BLaER1 treated with 17β-estradiol and CSF1 and Interleukin-3, amounts not matched to agents 10 nM and 100 nM (cell line): ENCODE results near the gene AGO4.
"Not testable (repeated sequence)": the region's sequence is repeated elsewhere in the genome, so short reads cannot be mapped to it uniquely, and the experiment has no call there.

ENCODE experiments used
- H3K27ac ChIP-seq, 11 experiments: shearing (Covaris generic); formaldehyde crosslinking; 2 replicates each; pipeline ENCODE4 v1.8.1; 2022
- H3K27me3 ChIP-seq, 11 experiments: shearing (Covaris generic); formaldehyde crosslinking; 2 replicates each; pipeline ENCODE4 v1.8.1; 2022
- H3K36me3 ChIP-seq, 11 experiments: shearing (Covaris generic); formaldehyde crosslinking; 2 replicates each; pipeline ENCODE4 v1.8.1; 2022
- H3K4me1 ChIP-seq, 10 experiments: shearing (Covaris generic); formaldehyde crosslinking; 2 replicates each; pipeline ENCODE4 v1.8.1; 2022
- H3K4me2 ChIP-seq, 11 experiments: shearing (Covaris generic); formaldehyde crosslinking; 2 replicates each; pipeline ENCODE4 v1.8.1; 2022
- H3K4me3 ChIP-seq, 10 experiments: shearing (Covaris generic); formaldehyde crosslinking; 2 replicates each; pipeline ENCODE4 v1.8.1; 2022
- H3K9ac ChIP-seq, 11 experiments: shearing (Covaris generic); formaldehyde crosslinking; 2 replicates each; pipeline ENCODE4 v1.8.1; 2022
- H3K9me3 ChIP-seq, 11 experiments: shearing (Covaris generic); formaldehyde crosslinking; replicated peaks in 1 of 11; 2 replicates each; pipeline ENCODE4 v1.8.1; 2022
- H4K20me1 ChIP-seq, 11 experiments: shearing (Covaris generic); formaldehyde crosslinking; 2 replicates each; pipeline ENCODE4 v1.8.1; 2022
- Cebpa-rat ChIP-seq, 11 experiments: shearing (Covaris generic); IDR thresholded peaks; 2 replicates each; pipeline ENCODE4 v1.8.1; 2022

AGO4 gene

DNA sequence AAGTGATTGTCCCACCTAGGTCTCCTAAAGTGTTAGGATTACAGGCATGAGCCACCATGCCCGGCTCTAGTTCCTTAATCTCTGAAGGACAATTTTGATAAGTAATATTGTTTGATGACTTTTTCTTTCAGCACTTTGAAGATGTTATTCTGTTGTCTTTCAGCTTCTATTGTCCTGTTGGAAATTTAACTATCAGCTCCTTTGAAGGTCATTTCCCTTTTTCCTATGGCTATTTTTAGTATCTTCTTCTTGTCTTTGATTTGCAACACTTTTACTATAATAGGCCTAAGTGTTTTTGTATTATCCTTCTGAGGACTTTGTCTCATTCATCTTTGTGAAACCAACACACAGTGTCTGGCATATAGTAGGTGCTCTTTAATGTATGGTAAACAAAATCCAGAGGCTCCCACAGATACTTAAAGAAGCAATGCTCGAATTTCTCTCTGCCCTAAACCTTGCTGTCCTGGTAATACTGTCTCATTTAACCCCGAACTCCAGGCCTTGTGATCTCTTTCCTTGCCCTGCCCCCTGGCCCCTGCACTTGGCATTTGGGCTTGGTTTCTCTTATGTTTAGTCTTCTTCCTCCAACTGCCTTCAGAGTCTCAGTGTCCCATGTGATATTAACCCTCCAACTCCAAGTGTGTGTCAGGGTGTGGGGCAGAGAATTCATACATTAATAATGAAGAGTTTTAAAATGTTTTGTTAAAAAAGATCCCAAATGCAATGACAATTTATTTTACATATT, 56.2 kb downstream of the AGO4 start:
- Histone ChIP-seq H3K27ac (peak overlapping the region in 5 of 11 experiments; percentile 6 to 52 (median 41); a peak in 6 of 22 replicates), H3K27me3 (no peaks in the 10 kb centered on the region), H3K4me1 (peaks cover 0 to 82% (median 28%) of the 10 kb centered on the region in 10 experiments; a peak in 13 of 20 replicates), H4K20me1 (no peaks in the 10 kb centered on the region), H3K4me3 (no peak overlapping the region), H3K4me2 (peak overlapping the region in 6 of 11 experiments; percentile 17 to 87 (median 61); a peak in 10 of 22 replicates), H3K9me3 (no peaks in the 10 kb centered on the region), H3K9ac (peak overlapping the region in 2 of 11 experiments; percentile 17 to 43; a peak in 1 of 22 replicates), H3K36me3 (peaks cover 0 to 7% (median 0%) of the 10 kb centered on the region in 11 experiments; a peak in 3 of 22 replicates)
- no peak for TF ChIP-seq Cebpa-rat (IDR thresholded peaks at IDR 0.05)

DNA sequence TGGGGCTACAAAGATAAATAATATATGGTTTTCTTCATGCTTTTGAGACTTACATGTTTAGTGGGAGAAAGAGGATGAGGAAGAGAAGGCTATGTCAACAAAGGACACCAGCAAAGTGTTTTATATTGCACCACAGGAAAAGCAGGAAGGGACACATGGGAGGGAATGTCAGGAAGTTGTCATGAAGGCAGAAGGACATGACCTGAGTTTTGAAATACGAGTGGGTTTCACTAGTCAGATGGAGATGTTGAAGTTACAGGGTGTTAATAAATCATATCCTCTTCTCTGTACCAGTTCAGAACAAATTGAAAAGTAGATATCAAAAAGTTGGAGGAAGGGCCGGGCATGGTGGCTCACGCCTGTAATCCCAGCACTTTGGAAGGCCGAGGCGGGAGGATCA, 57.0 kb downstream of the AGO4 start:
- no peaks in the 10 kb centered on the region for H3K9me3 ChIP-seq
- no peak overlapping the region for H3K9ac ChIP-seq
- H3K4me1 ChIP-seq: peaks cover 0 to 80% (median 28%) of the 10 kb centered on the region in 10 experiments; a peak in 13 of 20 replicates
- H3K27me3 ChIP-seq: no peaks in the 10 kb centered on the region
- no peak for TF ChIP-seq Cebpa-rat (IDR thresholded peaks at IDR 0.05)
- no peak overlapping the region for H3K4me3 ChIP-seq
- no peaks in the 10 kb centered on the region for H4K20me1 ChIP-seq
- no peaks in the 10 kb centered on the region; a peak in 1 of 22 replicates for H3K36me3 ChIP-seq
- peak overlapping the region in 4 of 11 experiments; percentile 30 to 52 (median 37); a peak in 6 of 22 replicates for H3K27ac ChIP-seq
- H3K4me2 ChIP-seq: peak overlapping the region in 7 of 11 experiments; percentile 2 to 87 (median 64); a peak in 11 of 22 replicates

DNA sequence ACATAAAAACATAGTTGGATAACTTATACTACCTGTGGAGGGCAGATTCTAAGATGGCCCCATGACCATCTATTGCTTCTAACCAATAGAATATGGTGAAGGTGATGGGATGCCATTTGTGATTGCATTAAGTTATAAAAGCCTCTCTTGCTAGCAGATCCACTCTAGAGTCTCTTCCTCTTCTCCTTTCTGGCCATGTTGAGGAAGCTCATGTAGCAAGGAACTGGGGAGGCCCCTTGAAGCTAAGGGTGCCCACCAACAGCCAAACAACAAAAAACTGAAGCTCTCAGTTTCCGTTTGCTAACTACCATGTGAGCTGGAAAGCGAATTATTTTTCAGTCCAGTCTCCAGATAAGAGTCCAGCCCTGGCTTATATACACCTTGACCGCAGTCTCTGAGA, 59.2 kb downstream of the AGO4 start:
- Histone ChIP-seq H3K9me3 (no peaks in the 10 kb centered on the region), H3K27me3 (no peaks in the 10 kb centered on the region), H3K4me2 (peak overlapping the region in 5 of 11 experiments; percentile 15 to 47 (median 37); a peak in 7 of 22 replicates), H3K27ac (0 out of 22 replicates have a peak overlapping the region, but pooled peaks of 1 of the 11 experiments have one; percentile 25), H3K36me3 (no peaks in the 10 kb centered on the region), H3K9ac (no peak overlapping the region), H3K4me1 (peaks cover 0 to 58% (median 21%) of the 10 kb centered on the region in 10 experiments; a peak in 13 of 20 replicates), H4K20me1 (no peaks in the 10 kb centered on the region), H3K4me3 (no peak overlapping the region)
- no peak for TF ChIP-seq Cebpa-rat (IDR thresholded peaks at IDR 0.05)

DNA sequence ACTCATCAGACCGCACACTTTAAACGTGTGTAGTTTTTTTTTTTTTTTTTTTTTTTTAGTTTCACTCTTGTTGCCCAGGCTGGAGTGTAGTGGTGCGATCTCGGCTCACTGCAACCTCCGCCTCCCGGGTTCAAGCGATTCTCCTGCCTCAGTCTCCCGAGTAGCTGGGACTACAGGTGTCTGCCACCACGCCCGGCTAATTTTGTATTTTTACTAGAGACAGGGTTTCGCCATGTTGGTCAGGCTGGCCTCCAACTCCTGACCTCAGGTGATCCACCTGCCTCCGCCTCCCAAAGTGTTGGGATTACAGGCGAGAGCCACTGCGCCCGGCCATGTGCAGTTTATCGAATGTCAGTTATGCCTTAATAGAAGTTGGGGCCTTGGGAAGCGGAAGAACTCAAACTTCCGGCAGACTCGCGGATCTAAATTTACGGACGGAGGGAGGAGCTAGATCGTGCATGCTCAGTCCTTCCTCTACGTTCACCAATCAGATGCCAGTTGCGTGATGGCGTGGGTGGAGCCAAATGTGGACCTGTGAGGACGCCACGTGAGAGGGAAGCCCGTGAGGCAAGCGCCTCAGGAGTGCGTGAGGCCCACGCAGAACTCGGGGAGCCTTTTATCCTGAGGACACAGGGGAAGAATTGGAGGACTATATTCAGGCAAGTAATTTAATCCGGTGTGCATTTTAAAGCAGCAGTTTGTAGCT, 61.6 kb downstream of the AGO4 start:
- H3K36me3 ChIP-seq, H3K27ac ChIP-seq, H3K9me3 ChIP-seq, H4K20me1 ChIP-seq, H3K4me3 ChIP-seq, H3K9ac ChIP-seq, H3K27me3 ChIP-seq, H3K4me2 ChIP-seq: not testable (repeated sequence)
- peaks cover 0 to 43% (median 12%) of the 10 kb centered on the region in 10 experiments; a peak in 13 of 20 replicates for H3K4me1 ChIP-seq

DNA sequence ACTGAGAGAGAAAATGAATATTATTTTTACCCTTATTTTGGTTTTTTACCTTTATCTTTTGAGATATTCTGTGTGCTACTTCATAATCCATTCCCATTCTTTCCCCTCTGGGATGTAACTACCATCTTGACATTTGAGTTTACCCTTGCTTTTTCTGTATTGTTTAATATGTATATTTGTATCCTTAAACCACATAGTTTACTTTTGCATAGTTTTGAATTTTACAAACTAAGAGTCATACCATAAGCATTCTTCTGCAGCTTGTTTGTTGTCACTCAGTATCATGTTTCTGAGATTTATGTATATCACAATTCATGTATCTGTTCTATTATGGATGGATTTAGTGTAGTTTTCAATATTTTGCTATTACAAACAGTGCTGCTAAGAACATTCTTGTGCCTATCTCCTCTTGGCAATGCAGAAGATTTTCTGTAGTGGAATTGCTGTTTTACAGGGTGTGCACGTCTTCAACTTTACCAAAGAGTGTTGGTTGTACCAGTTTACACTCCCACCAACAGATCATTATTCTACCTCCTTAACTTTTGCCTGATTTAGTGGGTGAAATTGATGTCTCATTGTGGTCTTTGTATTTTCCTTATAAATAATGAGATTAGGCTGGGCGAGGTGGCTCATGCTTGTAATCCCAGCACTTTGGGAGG, 63.0 kb downstream of the AGO4 start:
- H3K4me1 ChIP-seq: peaks cover 0 to 29% (median 3%) of the 10 kb centered on the region in 10 experiments; a peak in 10 of 20 replicates
- H3K9me3 ChIP-seq: no peaks in the 10 kb centered on the region
- H3K9ac ChIP-seq: no peak overlapping the region
- no peaks in the 10 kb centered on the region for H4K20me1 ChIP-seq
- TF ChIP-seq Cebpa-rat (IDR thresholded peaks at IDR 0.05): no peak
- no peak overlapping the region for H3K27ac ChIP-seq
- H3K4me3 ChIP-seq: no peak overlapping the region
- no peaks in the 10 kb centered on the region for H3K36me3 ChIP-seq
- H3K27me3 ChIP-seq: no peaks in the 10 kb centered on the region
- H3K4me2 ChIP-seq: no peak overlapping the region

DNA sequence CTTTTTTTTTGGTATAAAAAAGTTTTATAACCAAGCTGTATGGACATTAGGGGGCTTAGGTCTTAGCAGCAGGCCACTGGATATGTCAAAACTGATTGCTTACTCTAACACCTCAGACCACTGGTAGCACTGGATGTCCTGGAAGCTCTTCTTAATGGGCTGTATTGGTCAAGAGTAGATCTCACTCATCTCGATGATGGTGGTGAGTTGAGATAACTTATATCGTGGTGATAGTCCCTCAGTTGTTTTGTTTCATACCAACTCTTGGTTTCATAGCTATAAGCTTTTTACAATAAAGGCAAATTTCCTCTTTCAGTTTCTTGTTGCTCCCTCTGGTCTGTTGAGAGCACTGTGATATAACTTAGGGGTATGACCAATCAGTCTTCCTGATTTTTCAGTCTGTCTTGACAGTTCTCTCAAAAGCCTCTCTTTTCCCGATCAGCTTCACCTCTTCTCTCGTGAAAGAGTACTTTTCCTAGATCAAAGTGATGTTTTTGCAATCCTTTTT, 65.5 kb downstream of the AGO4 start:
- no peaks in the 10 kb centered on the region for H3K36me3 ChIP-seq
- no peaks in the 10 kb centered on the region for H3K9me3 ChIP-seq
- H3K4me2 ChIP-seq: peak overlapping the region in 2 of 11 experiments; percentile 36 to 43; a peak in 2 of 22 replicates
- no peak overlapping the region for H3K9ac ChIP-seq
- TF ChIP-seq Cebpa-rat (IDR thresholded peaks at IDR 0.05): no peak
- H3K27me3 ChIP-seq: no peaks in the 10 kb centered on the region
- H4K20me1 ChIP-seq: no peaks in the 10 kb centered on the region
- H3K27ac ChIP-seq: no peak overlapping the region
- no peak overlapping the region for H3K4me3 ChIP-seq
- peaks cover 0 to 9% (median 0%) of the 10 kb centered on the region in 10 experiments; a peak in 2 of 20 replicates for H3K4me1 ChIP-seq

DNA sequence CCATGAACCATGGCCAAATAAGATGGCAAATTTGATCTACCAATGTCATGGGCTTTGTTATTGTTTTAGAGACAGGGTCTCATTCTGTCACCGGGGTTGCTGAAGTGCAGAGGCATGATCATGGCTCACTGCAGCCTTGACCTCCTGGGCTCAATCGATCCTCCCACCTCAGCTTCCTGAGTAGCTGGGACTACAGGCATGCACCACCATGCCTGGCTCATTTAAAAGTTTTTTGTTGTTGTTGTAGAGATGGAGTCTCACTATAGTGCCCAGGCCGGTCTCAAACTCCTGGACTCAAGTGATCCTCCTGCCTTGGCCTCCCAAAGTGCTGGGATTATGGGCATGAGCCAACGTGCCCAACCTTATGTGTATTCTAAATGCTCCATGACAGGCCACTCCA, 66.3 kb downstream of the AGO4 start:
- not testable (repeated sequence) for H3K36me3 ChIP-seq, H3K27me3 ChIP-seq, H4K20me1 ChIP-seq, H3K9ac ChIP-seq, H3K4me2 ChIP-seq, H3K4me1 ChIP-seq, H3K9me3 ChIP-seq, H3K4me3 ChIP-seq, H3K27ac ChIP-seq

DNA sequence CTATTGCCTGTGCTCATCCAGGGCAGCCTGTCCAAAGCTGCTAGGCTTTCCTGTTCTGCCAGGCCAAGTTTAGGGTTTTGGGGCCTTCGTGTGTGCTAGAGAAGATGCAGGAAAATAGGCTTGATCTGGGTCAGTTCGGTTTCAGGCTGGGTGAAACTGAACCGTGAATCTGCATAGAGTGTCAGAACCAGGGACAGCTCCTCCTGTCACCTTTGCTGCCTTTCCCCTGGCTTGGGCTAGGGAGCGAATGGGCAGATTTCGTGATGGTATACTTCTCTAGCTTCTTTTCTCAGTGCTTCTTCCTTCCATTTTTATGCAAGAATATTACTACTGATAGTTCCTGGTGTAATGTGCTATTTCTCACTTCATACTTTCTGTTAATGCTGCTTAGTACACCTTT, 69.2 kb downstream of the AGO4 start:
- Histone ChIP-seq H3K9me3 (no peaks in the 10 kb centered on the region), H3K36me3 (no peaks in the 10 kb centered on the region), H3K9ac (no peak overlapping the region), H3K4me1 (peaks cover 0 to 9% (median 0%) of the 10 kb centered on the region in 10 experiments; a peak in 2 of 20 replicates), H3K27me3 (no peaks in the 10 kb centered on the region), H4K20me1 (no peaks in the 10 kb centered on the region), H3K4me3 (no peak overlapping the region), H3K27ac (no peak overlapping the region), H3K4me2 (no peak overlapping the region)
- no peak for TF ChIP-seq Cebpa-rat (IDR thresholded peaks at IDR 0.05)

DNA sequence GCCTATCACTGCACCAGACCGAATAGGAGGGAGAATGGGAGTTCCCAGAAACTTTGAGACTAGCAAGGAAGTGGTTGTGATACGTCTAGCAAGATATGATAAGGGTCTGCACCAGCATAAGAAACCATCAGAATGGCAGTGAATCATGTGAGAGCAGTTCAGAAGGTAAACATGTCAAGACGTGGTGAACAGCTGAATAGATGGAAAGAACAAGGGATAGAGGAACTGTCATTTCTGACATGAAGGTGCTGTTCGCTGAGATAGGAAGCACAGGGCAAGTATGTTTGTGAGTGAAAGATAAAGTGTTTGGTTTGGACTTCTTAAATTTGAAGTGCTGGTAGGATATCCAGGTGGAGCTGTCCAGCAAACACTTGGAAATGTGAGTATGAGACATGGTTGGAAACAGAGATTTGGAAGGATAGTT, 74.0 kb downstream of the AGO4 start:
- peaks cover 17 to 28% (median 27%) of the 10 kb centered on the region in 11 experiments; a peak in 20 of 22 replicates for H4K20me1 ChIP-seq
- H3K4me1 ChIP-seq: peaks cover 27 to 37% (median 30%) of the 10 kb centered on the region in 10 experiments
- H3K4me2 ChIP-seq: no peak overlapping the region
- no peak overlapping the region for H3K9ac ChIP-seq
- H3K9me3 ChIP-seq: no peaks in the 10 kb centered on the region
- H3K27me3 ChIP-seq: no peaks in the 10 kb centered on the region
- no peak for TF ChIP-seq Cebpa-rat (IDR thresholded peaks at IDR 0.05)
- H3K36me3 ChIP-seq: no peaks in the 10 kb centered on the region
- H3K27ac ChIP-seq: no peak overlapping the region
- H3K4me3 ChIP-seq: no peak overlapping the region
